Adipocyte (in vitro differentiated cells): ENCODE measurements around the gene UNC79.

Source experiments
- DNase-seq: peaks from one replicate; pipeline ENCODE4 v3.0.0-alpha.2; 2015; ENCODE audit warnings: low read depth
- H3K27me3 ChIP-seq: replicated peaks from 2 replicates; pipeline ENCODE4 v1.7.0; 2013; ENCODE audit warnings: mild to moderate bottlenecking, low read length, moderate library complexity; ENCODE audit not compliant: control insufficient read depth, insufficient read depth
- H3K36me3 ChIP-seq: 2 replicates; pipeline ENCODE4 v1.7.0; 2013; ENCODE audit warnings: low read length, mild to moderate bottlenecking, moderate library complexity; ENCODE audit not compliant: control insufficient read depth, insufficient read depth, severe bottlenecking
- H3K4me1 ChIP-seq: 2 replicates; pipeline ENCODE4 v1.7.0; 2013; ENCODE audit warnings: mild to moderate bottlenecking, low read length, moderate library complexity; ENCODE audit not compliant: control insufficient read depth, insufficient read depth
- H3K4me3 ChIP-seq: 2 replicates; pipeline ENCODE4 v1.7.0; 2013; ENCODE audit warnings: mild to moderate bottlenecking, low read length, moderate library complexity
- H3K9ac ChIP-seq: 2 replicates; pipeline ENCODE4 v1.7.0; 2013; ENCODE audit warnings: mild to moderate bottlenecking, low read length, moderate library complexity
- H3K9me3 ChIP-seq: 2 replicates; pipeline ENCODE4 v1.7.0; 2013; ENCODE audit warnings: mild to moderate bottlenecking, low read length, moderate library complexity; ENCODE audit not compliant: control insufficient read depth

Gene UNC79

GRCh38 chr14:93731753-93732152 is 301.0 kb downstream of the UNC79 start:
- Histone ChIP-seq H3K4me3 (no peak overlapping the region), H3K27me3 (no peaks in the 10 kb centered on the region), H3K36me3 (no peaks in the 10 kb centered on the region), H3K4me1 (no peaks in the 10 kb centered on the region), H3K9me3 (no peaks in the 10 kb centered on the region), H3K9ac (no peak overlapping the region)
- DNase-seq = no peak

DNA sequence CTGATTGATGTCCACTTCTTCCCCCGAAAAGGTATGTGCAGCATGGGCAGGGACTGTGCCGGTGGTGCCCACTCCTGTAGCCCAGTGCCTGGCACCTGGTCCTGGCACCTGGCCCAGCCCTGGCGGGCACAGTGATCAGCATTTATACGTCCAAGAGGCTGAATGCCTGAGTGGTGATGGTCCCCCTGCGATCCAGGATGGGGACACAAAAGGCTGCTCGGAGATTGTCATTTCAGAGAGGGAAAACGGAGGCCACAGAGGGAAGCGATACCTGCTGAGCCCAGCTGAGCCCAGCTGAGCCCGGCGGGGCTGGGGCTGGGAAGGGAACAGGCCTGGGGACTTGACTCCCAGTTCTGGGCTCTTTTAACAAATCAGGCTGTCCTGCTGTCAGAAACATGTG is 301.8 kb downstream of the UNC79 start:
- DNase-seq = no peak
- Histone ChIP-seq H3K36me3 (no peaks in the 10 kb centered on the region), H3K27me3 (no peaks in the 10 kb centered on the region), H3K4me3 (no peak overlapping the region), H3K9me3 (no peaks in the 10 kb centered on the region), H3K4me1 (no peaks in the 10 kb centered on the region), H3K9ac (no peak overlapping the region)

- H3K4me3 ChIP-seq = no peak overlapping the region
- DNase-seq = no peak
- no peaks in the 10 kb centered on the region for H3K36me3 ChIP-seq
- H3K27me3 ChIP-seq = no peaks in the 10 kb centered on the region
- H3K9me3 ChIP-seq = no peaks in the 10 kb centered on the region
- H3K9ac ChIP-seq = no peak overlapping the region
- no peaks in the 10 kb centered on the region for H3K4me1 ChIP-seq
Measured at GRCh38 chr14:93733231-93733630, 302.5 kb downstream of the UNC79 start.

- Histone ChIP-seq H3K9me3 (no peaks in the 10 kb centered on the region), H3K9ac (no peak overlapping the region), H3K4me1 (no peaks in the 10 kb centered on the region), H3K27me3 (no peaks in the 10 kb centered on the region), H3K4me3 (no peak overlapping the region), H3K36me3 (no peaks in the 10 kb centered on the region)
- no peak for DNase-seq
Measured at GRCh38 chr14:93733631-93734030, 302.9 kb downstream of the UNC79 start.

GRCh38 chr14:93734086-93734822 is 303.5 kb downstream of the UNC79 start:
- Histone ChIP-seq H3K9ac (no peak overlapping the region), H3K4me3 (no peak overlapping the region), H3K4me1 (no peaks in the 10 kb centered on the region), H3K9me3 (no peaks in the 10 kb centered on the region), H3K36me3 (no peaks in the 10 kb centered on the region), H3K27me3 (no peaks in the 10 kb centered on the region)
- no peak for DNase-seq

DNA sequence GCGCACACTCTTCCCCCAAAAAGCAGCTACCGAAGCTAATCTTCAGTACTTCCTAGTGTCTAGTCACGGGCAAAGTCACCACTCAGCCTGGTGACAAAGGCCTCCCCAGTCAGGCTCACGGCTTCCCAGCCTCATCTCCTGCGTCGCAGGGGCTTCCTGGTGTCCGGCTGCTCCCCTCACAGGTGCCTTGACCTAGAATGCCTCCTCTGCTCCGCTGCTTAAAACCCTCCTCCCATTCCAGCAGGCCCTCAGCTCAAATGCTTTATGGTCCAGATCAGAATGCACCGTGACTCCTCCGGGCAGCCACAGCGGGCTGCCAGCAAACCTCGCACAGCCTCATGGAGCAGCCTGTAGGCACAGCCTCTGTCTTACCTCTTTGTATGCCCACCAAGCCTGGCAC is 304.5 kb downstream of the UNC79 start:
- no peak overlapping the region for H3K4me3 ChIP-seq
- H3K36me3 ChIP-seq = no peaks in the 10 kb centered on the region
- no peaks in the 10 kb centered on the region for H3K9me3 ChIP-seq
- no peaks in the 10 kb centered on the region for H3K27me3 ChIP-seq
- no peak for DNase-seq
- H3K4me1 ChIP-seq = no peaks in the 10 kb centered on the region
- no peak overlapping the region for H3K9ac ChIP-seq

DNA sequence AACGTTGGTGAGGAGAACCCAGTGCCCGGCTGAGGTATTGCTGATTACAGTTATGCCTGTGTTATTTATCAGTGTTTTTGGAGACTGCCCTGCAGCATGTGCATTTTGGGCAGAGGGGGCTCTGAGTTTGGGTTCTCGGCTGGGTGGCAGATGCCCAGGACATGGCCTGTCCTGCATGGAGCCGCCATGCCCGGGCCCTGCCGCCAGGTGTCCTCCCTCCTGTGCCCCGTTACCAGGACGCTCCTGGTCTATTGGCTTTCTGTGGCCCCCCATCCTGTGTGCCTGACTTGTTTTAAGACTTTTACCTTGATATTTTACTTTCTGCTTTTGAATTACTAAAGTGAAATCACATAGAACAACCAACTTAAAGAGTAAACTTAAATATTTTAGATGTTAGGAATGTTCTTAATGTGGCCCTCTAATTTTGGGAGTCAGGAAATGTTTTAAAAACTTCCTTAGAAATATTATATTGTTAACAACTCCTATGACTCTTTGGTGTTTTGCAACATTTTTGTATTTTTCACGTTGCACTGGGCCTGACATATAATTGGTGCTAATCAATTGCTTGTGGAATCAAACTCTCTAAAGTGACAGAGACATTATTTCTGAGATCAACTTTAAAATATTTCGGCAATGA is 305.8 kb downstream of the UNC79 start:
- H3K36me3 ChIP-seq = no peaks in the 10 kb centered on the region
- H3K9me3 ChIP-seq = no peaks in the 10 kb centered on the region
- H3K9ac ChIP-seq = no peak overlapping the region
- no peak overlapping the region for H3K4me3 ChIP-seq
- DNase-seq = no peak
- no peaks in the 10 kb centered on the region for H3K4me1 ChIP-seq
- no peaks in the 10 kb centered on the region for H3K27me3 ChIP-seq

- Histone ChIP-seq H3K9ac (no peak overlapping the region), H3K9me3 (no peaks in the 10 kb centered on the region), H3K4me1 (no peaks in the 10 kb centered on the region), H3K4me3 (no peak overlapping the region), H3K27me3 (no peaks in the 10 kb centered on the region), H3K36me3 (no peaks in the 10 kb centered on the region)
- DNase-seq = no peak
Measured at GRCh38 chr14:93737634-93738033, 306.9 kb downstream of the UNC79 start.

DNA sequence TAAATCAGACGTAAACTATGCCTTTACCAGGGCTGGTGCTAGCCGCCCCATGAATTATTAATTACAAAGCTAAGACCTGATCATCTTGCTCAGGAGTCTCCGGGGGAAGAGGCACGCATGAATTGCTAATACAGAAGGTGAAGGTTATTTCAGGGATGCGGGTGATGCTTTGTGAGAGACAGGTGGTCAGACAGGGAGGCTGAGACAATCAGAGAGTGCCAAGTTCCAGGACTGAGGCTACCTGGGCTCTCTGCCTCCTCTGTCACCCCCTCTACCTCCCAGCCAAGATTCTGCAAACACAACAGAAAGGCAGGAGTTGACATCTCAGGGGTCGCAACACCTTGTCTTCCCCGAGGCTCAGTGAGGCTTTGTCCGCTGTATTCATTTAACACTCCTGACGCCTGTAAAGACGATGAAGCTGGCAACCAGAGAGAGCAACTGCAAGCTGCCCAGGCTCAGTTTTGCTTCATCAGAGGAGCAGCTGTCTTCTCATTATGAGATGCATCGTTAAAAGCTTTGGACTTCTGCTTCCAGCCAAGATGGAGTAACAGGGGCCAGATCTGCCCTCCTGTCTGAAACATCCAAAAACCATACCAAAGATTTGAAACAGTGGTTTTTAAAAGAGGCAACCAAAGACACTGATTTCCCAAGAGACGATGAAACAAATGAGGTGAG is 311.0 kb downstream of the UNC79 start:
- no peaks in the 10 kb centered on the region for H3K9me3 ChIP-seq
- no peaks in the 10 kb centered on the region for H3K4me1 ChIP-seq
- DNase-seq = no peak
- no peak overlapping the region for H3K4me3 ChIP-seq
- no peak overlapping the region for H3K9ac ChIP-seq
- H3K27me3 ChIP-seq = no peaks in the 10 kb centered on the region
- no peaks in the 10 kb centered on the region for H3K36me3 ChIP-seq

- DNase-seq = no peak
- Histone ChIP-seq H3K4me3 (no peak overlapping the region), H3K9ac (no peak overlapping the region), H3K9me3 (no peaks in the 10 kb centered on the region), H3K27me3 (no peaks in the 10 kb centered on the region), H3K36me3 (no peaks in the 10 kb centered on the region), H3K4me1 (no peaks in the 10 kb centered on the region)
Measured at GRCh38 chr14:93742761-93743160, 312.0 kb downstream of the UNC79 start.

DNA sequence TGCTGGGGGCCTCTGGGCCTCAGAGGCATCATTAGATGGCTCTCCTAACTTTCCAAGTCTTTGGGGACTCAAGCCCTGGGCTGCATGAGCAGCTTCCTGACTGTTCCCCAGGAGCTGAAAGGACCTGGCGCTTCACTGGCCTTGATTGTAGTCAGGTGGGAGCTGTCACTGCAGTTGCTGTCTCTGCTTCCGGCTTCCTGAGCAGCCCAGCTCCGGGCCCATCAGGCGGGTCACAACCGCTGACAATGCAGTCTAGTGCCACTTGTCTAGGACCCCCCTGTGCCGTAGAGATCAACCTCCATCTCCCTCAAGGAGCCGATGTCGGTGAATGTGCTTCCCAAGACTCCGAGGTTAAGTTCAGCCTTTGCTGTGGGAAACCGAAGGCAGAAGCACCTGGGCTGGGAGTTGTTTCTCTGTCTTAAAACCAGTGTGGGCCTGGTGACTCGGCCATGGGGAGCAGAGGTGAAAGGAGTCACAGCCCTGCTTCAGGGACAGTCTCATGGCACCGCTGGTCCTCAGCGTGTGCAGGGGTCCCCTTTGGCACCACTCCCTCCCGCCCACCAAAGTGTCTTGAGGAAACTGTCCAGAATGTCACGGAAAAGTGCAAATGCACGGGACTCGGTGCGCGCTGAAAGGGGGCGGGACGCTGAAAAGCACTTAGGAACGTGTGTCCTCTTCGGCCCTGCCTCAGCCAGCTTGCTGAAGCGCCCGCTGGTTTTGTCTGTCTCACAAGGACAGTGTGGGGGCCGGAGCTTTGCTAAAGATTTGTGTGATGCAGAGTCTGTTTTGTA is 312.7 kb downstream of the UNC79 start:
- Histone ChIP-seq H3K36me3 (no peaks in the 10 kb centered on the region), H3K9ac (no peak overlapping the region), H3K4me3 (no peak overlapping the region), H3K27me3 (no peaks in the 10 kb centered on the region), H3K4me1 (no peaks in the 10 kb centered on the region), H3K9me3 (no peaks in the 10 kb centered on the region)
- no peak for DNase-seq
